ENCODE measurements around the gene HOXB5. TPM values are rescaled to one million over a fixed set of nuclear protein-coding genes. Genes with fewer than 3 reads are reported as not detected.

HOXB5 gene
- total RNA-seq, 2 experiments from 2014 or later: not detected

- no peaks in the 10 kb centered on the region for H3K36me3 Mint-ChIP-seq
- ChIA-PET CTCF (interaction anchor here (1.7 to 2.5 kb wide), 2 partner anchors 56 to 241 kb away, joined by 5 to 7 read pairs; no protein-coding TSS in a partner anchor), POLR2A (no interaction called here)
- intact Hi-C loops (cut with micrococcal nuclease): loop anchor here (2.0 kb wide), 1 partner anchor 38 kb away; no protein-coding TSS in a partner anchor
- H3K4me1 Mint-ChIP-seq (ENCODE audit: low read depth): peaks cover 29% of the 10 kb centered on the region
- peak overlapping the region; percentile 85 for H3K27ac Mint-ChIP-seq
- DNase-seq: no peak
- H3K27me3 Mint-ChIP-seq: peaks cover 7% of the 10 kb centered on the region
- no peaks in the 10 kb centered on the region for H3K9me3 Mint-ChIP-seq
- H3K4me3 Mint-ChIP-seq: peak overlapping the region; percentile 67
Observed at GRCh38 chr17:48548523-48549280, 44.9 kb downstream of the HOXB5 start.

- Mint-ChIP-seq H3K27ac (peak overlapping the region; percentile 85), H3K9me3 (no peaks in the 10 kb centered on the region), H3K36me3 (peaks cover 3% of the 10 kb centered on the region), H3K4me3 (peak overlapping the region; percentile 67), H3K27me3 (peaks cover 9% of the 10 kb centered on the region), H3K4me1 (ENCODE audit: low read depth) (peaks cover 29% of the 10 kb centered on the region)
- peak; percentile 58 for DNase-seq
- ChIA-PET CTCF (interaction anchor here (1.7 to 2.5 kb wide), 2 partner anchors 55 to 240 kb away, joined by 5 to 7 read pairs; no protein-coding TSS in a partner anchor), POLR2A (no interaction called here)
- intact Hi-C loops (cut with micrococcal nuclease): loop anchor here (2.0 kb wide), 1 partner anchor 37 kb away; no protein-coding TSS in a partner anchor
Observed at GRCh38 chr17:48547808-48548522, 45.6 kb downstream of the HOXB5 start.

- H3K9me3 Mint-ChIP-seq: no peaks in the 10 kb centered on the region
- H3K4me1 Mint-ChIP-seq (ENCODE audit: low read depth): peaks cover 32% of the 10 kb centered on the region
- peaks cover 9% of the 10 kb centered on the region for H3K36me3 Mint-ChIP-seq
- ChIA-PET POLR2A (interaction anchor here (1.2 kb wide), 1 partner anchor 8 kb away, joined by 3 read pairs; no protein-coding TSS in a partner anchor), CTCF (interaction anchor here (1.7 to 2.5 kb wide), 2 partner anchors 54 to 239 kb away, joined by 5 to 7 read pairs; no protein-coding TSS in a partner anchor)
- peak; percentile 25 for DNase-seq
- peaks cover 15% of the 10 kb centered on the region for H3K27me3 Mint-ChIP-seq
- intact Hi-C loops (cut with micrococcal nuclease): no loop called here
- peak overlapping the region; percentile 67 for H3K4me3 Mint-ChIP-seq
- H3K27ac Mint-ChIP-seq: peak overlapping the region; percentile 85
Observed at GRCh38 chr17:48546924-48547807, 46.4 kb downstream of the HOXB5 start.

- H3K4me3 Mint-ChIP-seq: peak overlapping the region; percentile 67
- peaks cover 18% of the 10 kb centered on the region for H3K27me3 Mint-ChIP-seq
- no peak for DNase-seq
- peak overlapping the region; percentile 85 for H3K27ac Mint-ChIP-seq
- H3K9me3 Mint-ChIP-seq: no peaks in the 10 kb centered on the region
- intact Hi-C loops (cut with micrococcal nuclease): no loop called here
- ChIA-PET POLR2A (interaction anchor here (1.2 kb wide), 1 partner anchor 9 kb away, joined by 3 read pairs; no protein-coding TSS in a partner anchor), CTCF (interaction anchor here (2.5 kb wide), 1 partner anchor 54 kb away, joined by 7 read pairs; no protein-coding TSS in a partner anchor)
- H3K36me3 Mint-ChIP-seq: peaks cover 11% of the 10 kb centered on the region
- H3K4me1 Mint-ChIP-seq (ENCODE audit: low read depth): peaks cover 32% of the 10 kb centered on the region
Observed at GRCh38 chr17:48546137-48546923, 47.2 kb downstream of the HOXB5 start.

GRCh38 chr17:48545539-48545938, 48.0 kb downstream of the HOXB5 start:
- Mint-ChIP-seq H3K27ac (peak overlapping the region; percentile 96), H3K4me1 (ENCODE audit: low read depth) (peaks cover 32% of the 10 kb centered on the region), H3K27me3 (peaks cover 18% of the 10 kb centered on the region)

GRCh38 chr17:48545022-48545375, 48.6 kb downstream of the HOXB5 start, which contains the start of gene HOXB2:
Gene HOXB2 (minus strand): TSS chr17:48545109. CDS start chr17:48544911, 198 bp downstream.
- Mint-ChIP-seq H3K9me3 (no peaks in the 10 kb centered on the region), H3K27ac (peak within 1 kb of the TSS; percentile 96), H3K36me3 (peaks cover 11% of the 10 kb centered on the region), H3K4me3 (peak within 1 kb of the TSS; percentile 84), H3K27me3 (peaks cover 18% of the 10 kb centered on the region), H3K4me1 (ENCODE audit: low read depth) (peaks cover 37% of the 10 kb centered on the region)
- DNase-seq: no peak
- POLR2A ChIA-PET: no interaction called here
- intact Hi-C loops (cut with micrococcal nuclease): no loop called here
- CTCF ChIA-PET: no interaction called here

More at GRCh38 chr17:48545539-48545938, 48.0 kb downstream of the HOXB5 start:
- no peak for DNase-seq
- POLR2A ChIA-PET: no interaction called here
- H3K4me3 Mint-ChIP-seq: peak overlapping the region; percentile 84
- CTCF ChIA-PET: no interaction called here
- H3K36me3 Mint-ChIP-seq: peaks cover 11% of the 10 kb centered on the region
- no peaks in the 10 kb centered on the region for H3K9me3 Mint-ChIP-seq
- intact Hi-C loops (cut with micrococcal nuclease): no loop called here

GRCh38 chr17:48544349-48545021, 49.1 kb downstream of the HOXB5 start:
- DNase-seq: peak; percentile 63
- H3K36me3 Mint-ChIP-seq: peaks cover 11% of the 10 kb centered on the region
- H3K27me3 Mint-ChIP-seq: peaks cover 18% of the 10 kb centered on the region
- H3K9me3 Mint-ChIP-seq: no peaks in the 10 kb centered on the region
- ChIA-PET POLR2A (interaction anchor here (1.2 kb wide), 1 partner anchor 12 kb away, joined by 3 read pairs; no protein-coding TSS in a partner anchor), CTCF (interaction anchor here (0.7 kb wide), 1 partner anchor 12 kb away, joined by 4 read pairs; no protein-coding TSS in a partner anchor)
- H3K4me3 Mint-ChIP-seq: peak overlapping the region; percentile 84
- intact Hi-C loops (cut with micrococcal nuclease): loop anchor here (5.0 kb wide), 1 partner anchor 33 kb away; the partner anchor contains the start of gene HOXB4
- peaks cover 40% of the 10 kb centered on the region for H3K4me1 Mint-ChIP-seq (ENCODE audit: low read depth)
- H3K27ac Mint-ChIP-seq: peak overlapping the region; percentile 96

GRCh38 chr17:48543854-48544348, 49.7 kb downstream of the HOXB5 start:
- intact Hi-C loops (cut with micrococcal nuclease): loop anchor here (5.0 kb wide), 1 partner anchor 33 kb away; the partner anchor contains the start of gene HOXB4
- Mint-ChIP-seq H3K9me3 (no peaks in the 10 kb centered on the region), H3K4me3 (peak overlapping the region; percentile 84), H3K27me3 (peaks cover 18% of the 10 kb centered on the region), H3K27ac (peak overlapping the region; percentile 96), H3K36me3 (peaks cover 11% of the 10 kb centered on the region), H3K4me1 (ENCODE audit: low read depth) (peaks cover 40% of the 10 kb centered on the region)
- peak; percentile 62 for DNase-seq
- CTCF ChIA-PET: interaction anchor here (0.7 to 1.2 kb wide), 2 partner anchors 11 to 281 kb away, joined by 3 to 4 read pairs; no protein-coding TSS in a partner anchor
- POLR2A ChIA-PET: interaction anchor here (0.6 to 1.2 kb wide), 2 partner anchors 12 to 34 kb away, joined by 3 read pairs; no protein-coding TSS in a partner anchor

- DNase-seq: peak; percentile 74
- ChIA-PET CTCF (interaction anchor here (1.1 to 1.2 kb wide), 2 partner anchors 35 to 280 kb away, joined by 3 read pairs; partner anchors contain the start of gene HOXB4), POLR2A (interaction anchor here (0.6 to 1.2 kb wide), 3 partner anchors 11 to 34 kb away, joined by 3 read pairs; no protein-coding TSS in a partner anchor)
- intact Hi-C loops (cut with micrococcal nuclease): loop anchor here (5.0 kb wide), 1 partner anchor 34 kb away; the partner anchor contains the start of gene HOXB4
- Mint-ChIP-seq H3K27ac (peak overlapping the region; percentile 96), H3K27me3 (peaks cover 18% of the 10 kb centered on the region), H3K4me3 (peak overlapping the region; percentile 84), H3K9me3 (no peaks in the 10 kb centered on the region), H3K36me3 (peaks cover 11% of the 10 kb centered on the region), H3K4me1 (ENCODE audit: low read depth) (peaks cover 37% of the 10 kb centered on the region)
Observed at GRCh38 chr17:48543107-48543853, 50.3 kb downstream of the HOXB5 start.

Data from activated CD4-positive, alpha-beta memory T cell treated with anti-CD3 and anti-CD28 coated beads for 36 hours (primary cell).